Measurements from ENCODE around the gene MAP3K12. TPM values are rescaled to one million over a fixed set of nuclear protein-coding genes. Genes with fewer than 3 reads are reported as not detected.

Gene MAP3K12
- total RNA-seq, 1 experiment from 2014 or later: 14.7 TPM

DNA sequence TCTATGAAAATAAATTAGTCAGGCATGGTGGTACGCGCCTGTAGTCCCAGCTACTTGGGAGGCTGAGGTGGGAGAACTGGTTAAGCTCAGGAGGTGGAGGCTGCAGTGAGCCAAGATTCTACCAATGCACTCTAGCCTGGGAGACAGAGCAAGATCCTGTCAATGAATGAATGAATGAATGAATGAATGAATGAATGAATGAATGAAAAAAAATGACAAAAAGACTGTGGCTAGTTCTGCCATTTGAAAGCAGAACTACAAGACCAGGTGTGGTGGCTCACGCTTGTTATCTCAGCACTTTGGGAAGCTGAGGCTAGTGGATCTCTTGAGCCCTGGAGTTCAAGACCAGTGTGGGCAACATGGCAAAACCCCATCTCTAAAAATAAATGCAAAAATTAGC is 40.3 kb upstream of the MAP3K12 start:
- POLR2A ChIA-PET (ENCODE audit: unreplicated experiment): interaction anchor here (0.6 kb wide), 2 partner anchors 22 to 38 kb away, joined by 3 to 5 read pairs; partner anchors contain the start of gene TARBP2
- Histone ChIP-seq H2AFZ (no peak overlapping the region), H3K4me1 (replicated peaks; ENCODE audit: insufficient read depth) (peaks cover 33% of the 10 kb centered on the region), H4K20me1 (ENCODE audit: insufficient read depth) (no peaks in the 10 kb centered on the region), H3K79me2 (ENCODE audit: low read depth) (no peaks in the 10 kb centered on the region), H3K27me3 (ENCODE audit: insufficient read depth, low read depth) (no peaks in the 10 kb centered on the region), H3K9me2 (ENCODE audit: insufficient read depth) (no peaks in the 10 kb centered on the region), H3K4me3 (no peak overlapping the region), H3F3A (ENCODE audit: insufficient read depth, low read depth) (peaks cover 38% of the 10 kb centered on the region), H3K27ac (peak overlapping the region; percentile 73; the same call in 1 of the 2 replicates), H3K4me2 (peak overlapping the region; percentile 65), H3K9me3 (ENCODE audit: insufficient read depth, low read depth) (no peaks in the 10 kb centered on the region), H3K36me3 (ENCODE audit: low read depth) (peaks cover 27% of the 10 kb centered on the region; the same call in 1 of the 2 replicates)
- intact Hi-C loops (cut with micrococcal nuclease; ENCODE audit: unreplicated experiment): no loop called here
- TF ChIP-seq, protein P1, sequence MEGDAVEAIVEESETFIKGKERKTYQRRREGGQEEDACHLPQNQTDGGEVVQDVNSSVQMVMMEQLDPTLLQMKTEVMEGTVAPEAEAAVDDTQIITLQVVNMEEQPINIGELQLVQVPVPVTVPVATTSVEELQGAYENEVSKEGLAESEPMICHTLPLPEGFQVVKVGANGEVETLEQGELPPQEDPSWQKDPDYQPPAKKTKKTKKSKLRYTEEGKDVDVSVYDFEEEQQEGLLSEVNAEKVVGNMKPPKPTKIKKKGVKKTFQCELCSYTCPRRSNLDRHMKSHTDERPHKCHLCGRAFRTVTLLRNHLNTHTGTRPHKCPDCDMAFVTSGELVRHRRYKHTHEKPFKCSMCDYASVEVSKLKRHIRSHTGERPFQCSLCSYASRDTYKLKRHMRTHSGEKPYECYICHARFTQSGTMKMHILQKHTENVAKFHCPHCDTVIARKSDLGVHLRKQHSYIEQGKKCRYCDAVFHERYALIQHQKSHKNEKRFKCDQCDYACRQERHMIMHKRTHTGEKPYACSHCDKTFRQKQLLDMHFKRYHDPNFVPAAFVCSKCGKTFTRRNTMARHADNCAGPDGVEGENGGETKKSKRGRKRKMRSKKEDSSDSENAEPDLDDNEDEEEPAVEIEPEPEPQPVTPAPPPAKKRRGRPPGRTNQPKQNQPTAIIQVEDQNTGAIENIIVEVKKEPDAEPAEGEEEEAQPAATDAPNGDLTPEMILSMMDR (conservative IDR thresholded peaks at IDR 0.05): no peak
- TF ChIP-seq EZH2 (IDR thresholded peaks at IDR 0.05; ENCODE audit: low read depth): no peak
- CTCF ChIA-PET: no interaction called here
- no TSS peak for BruUV-seq (replicated peaks)
- DNase-seq: no peak

GRCh38 chr12:53538209-53538689 is 39.0 kb upstream of the MAP3K12 start:
- H3K4me3 ChIP-seq: no peak overlapping the region
- ChIA-PET CTCF (interaction anchor here (0.7 kb wide), 1 partner anchor 850 kb away, joined by 3 read pairs; no protein-coding TSS in a partner anchor), POLR2A (ENCODE audit: unreplicated experiment) (no interaction called here)
- intact Hi-C loops (cut with micrococcal nuclease; ENCODE audit: unreplicated experiment): no loop called here
- H3K4me1 ChIP-seq (replicated peaks; ENCODE audit: insufficient read depth): peaks cover 33% of the 10 kb centered on the region
- H3K36me3 ChIP-seq (ENCODE audit: low read depth): peaks cover 31% of the 10 kb centered on the region; the same call in 1 of the 2 replicates
- BruUV-seq (replicated peaks): no TSS peak
- peaks cover 38% of the 10 kb centered on the region for H3F3A ChIP-seq (ENCODE audit: insufficient read depth, low read depth)
- peak overlapping the region; percentile 65 for H3K4me2 ChIP-seq
- no peaks in the 10 kb centered on the region for H4K20me1 ChIP-seq (ENCODE audit: insufficient read depth)
- peak overlapping the region; percentile 73 for H3K27ac ChIP-seq
- no peak overlapping the region for H2AFZ ChIP-seq
- no peaks in the 10 kb centered on the region for H3K9me3 ChIP-seq (ENCODE audit: insufficient read depth, low read depth)
- no peaks in the 10 kb centered on the region for H3K27me3 ChIP-seq (ENCODE audit: insufficient read depth, low read depth)
- H3K9me2 ChIP-seq (ENCODE audit: insufficient read depth): no peaks in the 10 kb centered on the region
- DNase-seq: peak; percentile 42 to 92
- H3K79me2 ChIP-seq (ENCODE audit: low read depth): no peaks in the 10 kb centered on the region
- no peak for TF ChIP-seq EZH2 (IDR thresholded peaks at IDR 0.05; ENCODE audit: low read depth)
- TF ChIP-seq, protein P1 (conservative IDR thresholded peaks at IDR 0.05): no peak

DNA sequence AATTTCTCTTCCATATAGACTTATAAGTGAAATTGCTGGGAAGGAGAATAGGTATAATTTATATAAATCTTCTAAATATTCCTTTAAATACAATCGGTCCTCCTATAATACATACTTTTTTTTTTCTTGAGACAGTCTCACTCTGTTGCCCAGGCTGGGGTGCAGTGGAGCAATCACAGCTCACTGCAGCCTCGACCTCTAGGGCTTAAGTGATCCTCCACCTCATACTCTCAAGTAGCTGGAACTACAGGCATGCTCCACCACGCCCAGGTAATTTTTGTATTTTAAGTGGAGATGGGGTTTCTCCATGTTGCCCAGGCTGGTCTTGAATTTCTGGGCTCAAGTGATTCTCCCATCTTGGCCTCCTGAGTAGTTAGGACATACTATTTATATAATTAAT is 37.7 kb upstream of the MAP3K12 start:
- BruUV-seq (replicated peaks): no TSS peak
- no peak overlapping the region for H3K4me3 ChIP-seq
- H3K9me3 ChIP-seq (ENCODE audit: insufficient read depth, low read depth): no peaks in the 10 kb centered on the region
- H3K4me1 ChIP-seq (replicated peaks; ENCODE audit: insufficient read depth): peaks cover 33% of the 10 kb centered on the region
- no peak for DNase-seq
- intact Hi-C loops (cut with micrococcal nuclease; ENCODE audit: unreplicated experiment): no loop called here
- no peaks in the 10 kb centered on the region for H4K20me1 ChIP-seq (ENCODE audit: insufficient read depth)
- ChIA-PET POLR2A (ENCODE audit: unreplicated experiment) (no interaction called here), CTCF (no interaction called here)
- TF ChIP-seq, protein P1 (conservative IDR thresholded peaks at IDR 0.05): no peak
- no peak for TF ChIP-seq EZH2 (IDR thresholded peaks at IDR 0.05; ENCODE audit: low read depth)
- peaks cover 38% of the 10 kb centered on the region for H3F3A ChIP-seq (ENCODE audit: insufficient read depth, low read depth)
- H3K9me2 ChIP-seq (ENCODE audit: insufficient read depth): no peaks in the 10 kb centered on the region
- no peaks in the 10 kb centered on the region for H3K79me2 ChIP-seq (ENCODE audit: low read depth)
- H3K36me3 ChIP-seq (ENCODE audit: low read depth): peaks cover 39% of the 10 kb centered on the region
- H3K27me3 ChIP-seq (ENCODE audit: insufficient read depth, low read depth): no peaks in the 10 kb centered on the region
- H3K27ac ChIP-seq: no peak overlapping the region
- H2AFZ ChIP-seq: no peak overlapping the region
- H3K4me2 ChIP-seq: no peak overlapping the region

Measured in PC-9 (cell line).